Activated CD8-positive, alpha-beta T cell treated with anti-CD3 and anti-CD28 coated beads, Interleukin-2, amount 10 ng/mL, durations not matched to agents 7 days and 5 days (primary cell): ENCODE data around the gene RNF150. TPM values are rescaled to one million over a fixed set of nuclear protein-coding genes. Genes with fewer than 3 reads are reported as not detected.

Experiments used
- ATAC-seq: fragments of 150-1000 bp; cut with Tn5 transposase; one replicate; pipeline ENCODE4 v1.10.0; 2021; ENCODE audit warnings: moderate library complexity
- CTCF ChIA-PET: fragments of 350-600 bp; sonication (Branson Sonifier 250); formaldehyde crosslinking; loops from one replicate; lab custom pipeline; 2021; ENCODE audit warnings: antibody characterized with exemption; lab: Charles Lee
- POLR2A ChIA-PET: fragments of 350-600 bp; sonication (Branson Sonifier 250); formaldehyde crosslinking; loops from one replicate; lab custom pipeline; 2021; ENCODE audit warnings: antibody characterized with exemption; lab: Charles Lee
- DNase-seq: peaks from one replicate; pipeline ENCODE4 v3.0.0-alpha.2; 2020
- H3K27ac Mint-ChIP-seq: one replicate; pipeline ENCODE4 v1.8.0; 2021; ENCODE audit warnings: mild to moderate bottlenecking, mixed read lengths
- H3K27me3 Mint-ChIP-seq: one replicate; pipeline ENCODE4 v1.8.0; 2021; ENCODE audit warnings: low read depth, mixed read lengths
- H3K36me3 Mint-ChIP-seq: one replicate; pipeline ENCODE4 v1.8.0; 2021; ENCODE audit warnings: low read depth, mixed read lengths
- H3K4me1 Mint-ChIP-seq: one replicate; pipeline ENCODE4 v1.8.0; 2021; ENCODE audit warnings: low read depth, mixed read lengths
- H3K4me3 Mint-ChIP-seq: one replicate; pipeline ENCODE4 v1.8.0; 2021; ENCODE audit warnings: mild to moderate bottlenecking, mixed read lengths
- H3K9me3 Mint-ChIP-seq: one replicate; pipeline ENCODE4 v1.8.0; 2022; ENCODE audit warnings: mixed read lengths; ENCODE audit not compliant: insufficient read depth
- total RNA-seq, 2 experiments: library from RNA; stranded (reverse); gene quantifications; one replicate each; pipeline ENCODE4 v1.2.3, GENCODE V29; 2021

The RNF150 gene
- total RNA-seq, 2 experiments from 2014 or later, result not detected

- Mint-ChIP-seq H3K4me1 (no peaks in the 10 kb centered on the region), H3K27me3 (peaks cover 4% of the 10 kb centered on the region), H3K4me3 (no peak overlapping the region), H3K9me3 (peaks cover 5% of the 10 kb centered on the region), H3K36me3 (no peaks in the 10 kb centered on the region), H3K27ac (no peak overlapping the region)
- DNase-seq, result no peak
- ChIA-PET POLR2A (no interaction called here), CTCF (no interaction called here)
- no peak for ATAC-seq
Measured at GRCh38 chr4:140876615-140877364, 256.5 kb downstream of the RNF150 start.

GRCh38 chr4:140875746-140876452, 257.4 kb downstream of the RNF150 start:
- no peak overlapping the region for H3K27ac Mint-ChIP-seq
- no peaks in the 10 kb centered on the region for H3K36me3 Mint-ChIP-seq

GRCh38 chr4:140874056-140874455, 259.2 kb downstream of the RNF150 start:
- H3K36me3 Mint-ChIP-seq, result no peaks in the 10 kb centered on the region

More at GRCh38 chr4:140875746-140876452, 257.4 kb downstream of the RNF150 start:
- Mint-ChIP-seq H3K9me3 (peaks cover 3% of the 10 kb centered on the region), H3K27me3 (peaks cover 8% of the 10 kb centered on the region), H3K4me3 (no peak overlapping the region), H3K4me1 (no peaks in the 10 kb centered on the region)
- ChIA-PET CTCF (no interaction called here), POLR2A (no interaction called here)
- DNase-seq, result no peak
- no peak for ATAC-seq

GRCh38 chr4:140871368-140871767, 261.9 kb downstream of the RNF150 start:
- DNase-seq, result no peak
- H3K9me3 Mint-ChIP-seq, result no peaks in the 10 kb centered on the region
- H3K4me1 Mint-ChIP-seq, result no peaks in the 10 kb centered on the region
- H3K27ac Mint-ChIP-seq, result no peak overlapping the region
- no peaks in the 10 kb centered on the region for H3K36me3 Mint-ChIP-seq
- ChIA-PET CTCF (interaction anchor here (1.0 kb wide), 1 partner anchor 13 kb away, joined by 3 read pairs; no protein-coding TSS in a partner anchor), POLR2A (no interaction called here)
- no peak overlapping the region for H3K4me3 Mint-ChIP-seq
- peaks cover 8% of the 10 kb centered on the region for H3K27me3 Mint-ChIP-seq
- ATAC-seq, result no peak

More at GRCh38 chr4:140874056-140874455, 259.2 kb downstream of the RNF150 start:
- no peak overlapping the region for H3K4me3 Mint-ChIP-seq
- no peaks in the 10 kb centered on the region for H3K4me1 Mint-ChIP-seq
- ChIA-PET POLR2A (no interaction called here), CTCF (no interaction called here)
- no peaks in the 10 kb centered on the region for H3K9me3 Mint-ChIP-seq
- DNase-seq, result no peak
- H3K27ac Mint-ChIP-seq, result no peak overlapping the region
- ATAC-seq, result no peak
- H3K27me3 Mint-ChIP-seq, result peaks cover 8% of the 10 kb centered on the region

- Mint-ChIP-seq H3K27me3 (peaks cover 8% of the 10 kb centered on the region), H3K9me3 (no peaks in the 10 kb centered on the region), H3K27ac (no peak overlapping the region), H3K4me3 (no peak overlapping the region), H3K36me3 (no peaks in the 10 kb centered on the region), H3K4me1 (no peaks in the 10 kb centered on the region)
- ChIA-PET POLR2A (no interaction called here), CTCF (no interaction called here)
- DNase-seq, result no peak
- no peak for ATAC-seq
Measured at GRCh38 chr4:140870427-140870826, 262.8 kb downstream of the RNF150 start.

- Mint-ChIP-seq H3K27me3 (peaks cover 10% of the 10 kb centered on the region), H3K36me3 (no peaks in the 10 kb centered on the region), H3K4me3 (no peak overlapping the region), H3K27ac (no peak overlapping the region), H3K4me1 (no peaks in the 10 kb centered on the region), H3K9me3 (no peaks in the 10 kb centered on the region)
- POLR2A ChIA-PET, result interaction anchor here (0.8 kb wide), 1 partner anchor 193 kb away, joined by 3 read pairs; no protein-coding TSS in a partner anchor
- no peak for ATAC-seq
- no peak for DNase-seq
- CTCF ChIA-PET, result no interaction called here
Measured at GRCh38 chr4:140869446-140869845, 263.8 kb downstream of the RNF150 start.

GRCh38 chr4:140867356-140867755, 265.9 kb downstream of the RNF150 start:
- no peaks in the 10 kb centered on the region for H3K36me3 Mint-ChIP-seq
- ChIA-PET POLR2A (no interaction called here), CTCF (interaction anchor here (3.4 kb wide), 1 partner anchor 17 kb away, joined by 9 read pairs; no protein-coding TSS in a partner anchor)
- no peak overlapping the region for H3K27ac Mint-ChIP-seq
- H3K9me3 Mint-ChIP-seq, result no peaks in the 10 kb centered on the region
- no peak for ATAC-seq
- no peaks in the 10 kb centered on the region for H3K4me1 Mint-ChIP-seq
- DNase-seq, result no peak
- peaks cover 8% of the 10 kb centered on the region for H3K27me3 Mint-ChIP-seq
- H3K4me3 Mint-ChIP-seq, result no peak overlapping the region

GRCh38 chr4:140866492-140867005, 266.7 kb downstream of the RNF150 start:
- Mint-ChIP-seq H3K27ac (no peak overlapping the region), H3K9me3 (no peaks in the 10 kb centered on the region), H3K36me3 (no peaks in the 10 kb centered on the region), H3K27me3 (peaks cover 7% of the 10 kb centered on the region), H3K4me1 (no peaks in the 10 kb centered on the region), H3K4me3 (no peak overlapping the region)
- DNase-seq (no peak), ATAC-seq (no peak)
- ChIA-PET POLR2A (no interaction called here), CTCF (interaction anchor here (3.4 kb wide), 1 partner anchor 17 kb away, joined by 9 read pairs; no protein-coding TSS in a partner anchor)

- H3K27ac Mint-ChIP-seq, result no peak overlapping the region
- CTCF ChIA-PET, result interaction anchor here (3.4 kb wide), 1 partner anchor 18 kb away, joined by 9 read pairs; no protein-coding TSS in a partner anchor
- H3K4me1 Mint-ChIP-seq, result no peaks in the 10 kb centered on the region
- H3K27me3 Mint-ChIP-seq, result peaks cover 4% of the 10 kb centered on the region
- DNase-seq (no peak), ATAC-seq (no peak)
- no peaks in the 10 kb centered on the region for H3K9me3 Mint-ChIP-seq
- POLR2A ChIA-PET, result no interaction called here
- no peak overlapping the region for H3K4me3 Mint-ChIP-seq
- H3K36me3 Mint-ChIP-seq, result no peaks in the 10 kb centered on the region
Measured at GRCh38 chr4:140865253-140866217, 267.7 kb downstream of the RNF150 start.

- no peak for DNase-seq
- POLR2A ChIA-PET, result no interaction called here
- Mint-ChIP-seq H3K27ac (no peak overlapping the region), H3K4me1 (no peaks in the 10 kb centered on the region), H3K27me3 (peaks cover 6% of the 10 kb centered on the region), H3K36me3 (no peaks in the 10 kb centered on the region), H3K9me3 (no peaks in the 10 kb centered on the region), H3K4me3 (no peak overlapping the region)
- CTCF ChIA-PET, result no interaction called here
- ATAC-seq, result no peak
Measured at GRCh38 chr4:140863197-140863596, 270.1 kb downstream of the RNF150 start.

GRCh38 chr4:140862177-140862442, 271.2 kb downstream of the RNF150 start:
- ChIA-PET POLR2A (no interaction called here), CTCF (interaction anchor here (0.9 to 1.8 kb wide), 3 partner anchors 22 to 27 kb away, joined by 3 to 6 read pairs (median 3); no protein-coding TSS in a partner anchor)
- no peaks in the 10 kb centered on the region for H3K9me3 Mint-ChIP-seq
- H3K27me3 Mint-ChIP-seq, result peaks cover 6% of the 10 kb centered on the region
- H3K4me3 Mint-ChIP-seq, result no peak overlapping the region
- H3K36me3 Mint-ChIP-seq, result no peaks in the 10 kb centered on the region
- H3K4me1 Mint-ChIP-seq, result no peaks in the 10 kb centered on the region
- ATAC-seq (no peak), DNase-seq (no peak)
- H3K27ac Mint-ChIP-seq, result no peak overlapping the region
